K562 (cell line): ENCODE data around the gene OR8B8. TPM values are rescaled to one million over a fixed set of nuclear protein-coding genes. Genes with fewer than 3 reads are reported as not detected.

Experiments used
- polyA plus RNA-seq, 8 experiments: library from polyadenylated mRNA; depleted of rRNA in 4 of 8; stranded (reverse) in 5 of 8; unstranded in 3 of 8; fragments of >200 nt; fragmentation: Nextera tagmentation in 2 of 8; fragmentation: Illumina TruSeq in 1 of 8; extraction: Ambion mirVana in 2 of 8; extraction: Trizol in 1 of 8; gene quantifications; 2 replicates each; pipeline versions ENCODE4 v1.2.1 to v1.2.3, GENCODE V29; 2011 to 2014; ENCODE audit warnings: inconsistent platforms in 1 of 8, missing spikeins in 1 of 8
- total RNA-seq, 7 experiments: library from RNA; depleted of rRNA in 6 of 7; stranded (reverse); fragments of >200 nt in 6 of 7; fragmentation: Illumina TruSeq in 2 of 7; extraction: Trizol in 2 of 7; gene quantifications; 2 replicates each; pipeline versions ENCODE4 v1.2.1 to v1.2.3, GENCODE V29; 2011 to 2021; ENCODE audit warnings: low replicate concordance in 1 of 7

The OR8B8 gene
- total and polyA plus RNA-seq, 9 of the 15 experiments (the other 6 are each of a cell fraction or from before 2014, with no cell fraction given) = 0.18 TPM; not detected in 8

Other genes with a start within 250 kb of the OR8B8 start
Only the 7 nearest of the 13 such genes appear.
- gene OR8D1, start 131.7 kb downstream of the OR8B8 start, total RNA-seq (2014; rRNA removed) = not detected in 2 replicates
- gene OR8D1, start 131.7 kb downstream of the OR8B8 start, total RNA-seq (2014; rRNA removed; fragmentation: Illumina TruSeq; extraction: Trizol) = not detected in 2 replicates
- gene OR8D1, start 131.7 kb downstream of the OR8B8 start, total RNA-seq (2015; rRNA removed; fragmentation: Illumina TruSeq; extraction: Trizol) = not detected in 2 replicates
- not detected in 2 replicates for gene OR8D1, start 131.7 kb downstream of the OR8B8 start, total RNA-seq (2021)
- gene OR8D1, start 131.7 kb downstream of the OR8B8 start, polyA plus RNA-seq (2011; rRNA removed) = not detected in 2 replicates
- not detected in 2 replicates for gene OR8D1, start 131.7 kb downstream of the OR8B8 start, polyA plus RNA-seq (2014; fragmentation: Illumina TruSeq; extraction: Trizol)
- gene OR8D1, start 131.7 kb downstream of the OR8B8 start, polyA plus RNA-seq (2014; fragmentation: Nextera tagmentation; extraction: Ambion mirVana) = under 1 TPM; 0.08 to 0.55 TPM
- not detected in 2 replicates for gene OR8D1, start 131.7 kb downstream of the OR8B8 start, polyA plus RNA-seq (2014; rRNA removed)
- gene OR8D2, start 125.5 kb downstream of the OR8B8 start, total RNA-seq (2014; rRNA removed) = not detected in 2 replicates
- gene OR8D2, start 125.5 kb downstream of the OR8B8 start, total RNA-seq (2014; rRNA removed; fragmentation: Illumina TruSeq; extraction: Trizol) = not detected in 2 replicates
- not detected in 2 replicates for gene OR8D2, start 125.5 kb downstream of the OR8B8 start, total RNA-seq (2015; rRNA removed; fragmentation: Illumina TruSeq; extraction: Trizol)
- gene OR8D2, start 125.5 kb downstream of the OR8B8 start, total RNA-seq (2021) = not detected in 2 replicates
- not detected in 2 replicates for gene OR8D2, start 125.5 kb downstream of the OR8B8 start, polyA plus RNA-seq (2011; rRNA removed)
- gene OR8D2, start 125.5 kb downstream of the OR8B8 start, polyA plus RNA-seq (2014; fragmentation: Illumina TruSeq; extraction: Trizol) = not detected in 2 replicates
- gene OR8D2, start 125.5 kb downstream of the OR8B8 start, polyA plus RNA-seq (2014; fragmentation: Nextera tagmentation; extraction: Ambion mirVana) = under 1 TPM; 0.06 to 0.21 TPM
- gene OR8D2, start 125.5 kb downstream of the OR8B8 start, polyA plus RNA-seq (2014; rRNA removed) = not detected in 2 replicates
- gene OR8B2, start 61.2 kb downstream of the OR8B8 start, total RNA-seq (2014; rRNA removed) = not detected in 2 replicates
- not detected in 2 replicates for gene OR8B2, start 61.2 kb downstream of the OR8B8 start, total RNA-seq (2014; rRNA removed; fragmentation: Illumina TruSeq; extraction: Trizol)
- gene OR8B2, start 61.2 kb downstream of the OR8B8 start, total RNA-seq (2015; rRNA removed; fragmentation: Illumina TruSeq; extraction: Trizol) = not detected in 2 replicates
- gene OR8B2, start 61.2 kb downstream of the OR8B8 start, total RNA-seq (2021) = not detected in 2 replicates
- gene OR8B2, start 61.2 kb downstream of the OR8B8 start, polyA plus RNA-seq (2011; rRNA removed) = not detected in 2 replicates
- gene OR8B2, start 61.2 kb downstream of the OR8B8 start, polyA plus RNA-seq (2014; fragmentation: Illumina TruSeq; extraction: Trizol) = not detected in 2 replicates
- under 1 TPM in 1 of 2 experiments, not detected in 1; 0.56 TPM for gene OR8B2, start 61.2 kb downstream of the OR8B8 start, polyA plus RNA-seq (2014; fragmentation: Nextera tagmentation; extraction: Ambion mirVana)
- gene OR8B2, start 61.2 kb downstream of the OR8B8 start, polyA plus RNA-seq (2014; rRNA removed) = not detected in 2 replicates
- gene OR8B3, start 46.7 kb downstream of the OR8B8 start, total RNA-seq (2014; rRNA removed) = not detected in 2 replicates
- not detected in 2 replicates for gene OR8B3, start 46.7 kb downstream of the OR8B8 start, total RNA-seq (2014; rRNA removed; fragmentation: Illumina TruSeq; extraction: Trizol)
- gene OR8B3, start 46.7 kb downstream of the OR8B8 start, total RNA-seq (2015; rRNA removed; fragmentation: Illumina TruSeq; extraction: Trizol) = not detected in 2 replicates
- not detected in 2 replicates for gene OR8B3, start 46.7 kb downstream of the OR8B8 start, total RNA-seq (2021)
- not detected in 2 replicates for gene OR8B3, start 46.7 kb downstream of the OR8B8 start, polyA plus RNA-seq (2011; rRNA removed)
- not detected in 2 replicates for gene OR8B3, start 46.7 kb downstream of the OR8B8 start, polyA plus RNA-seq (2014; fragmentation: Illumina TruSeq; extraction: Trizol)
- gene OR8B3, start 46.7 kb downstream of the OR8B8 start, polyA plus RNA-seq (2014; fragmentation: Nextera tagmentation; extraction: Ambion mirVana) = under 1 TPM in 1 of 2 experiments, not detected in 1; 0.13 TPM
- gene OR8B3, start 46.7 kb downstream of the OR8B8 start, polyA plus RNA-seq (2014; rRNA removed) = not detected in 2 replicates
- not detected in 2 replicates for gene OR8B4, start 20.8 kb downstream of the OR8B8 start, total RNA-seq (2014; rRNA removed)
- not detected in 2 replicates for gene OR8B4, start 20.8 kb downstream of the OR8B8 start, total RNA-seq (2014; rRNA removed; fragmentation: Illumina TruSeq; extraction: Trizol)
- not detected in 2 replicates for gene OR8B4, start 20.8 kb downstream of the OR8B8 start, total RNA-seq (2015; rRNA removed; fragmentation: Illumina TruSeq; extraction: Trizol)
- not detected in 2 replicates for gene OR8B4, start 20.8 kb downstream of the OR8B8 start, total RNA-seq (2021)
- not detected in 2 replicates for gene OR8B4, start 20.8 kb downstream of the OR8B8 start, polyA plus RNA-seq (2011; rRNA removed)
- gene OR8B4, start 20.8 kb downstream of the OR8B8 start, polyA plus RNA-seq (2014; fragmentation: Illumina TruSeq; extraction: Trizol) = not detected in 2 replicates
- gene OR8B4, start 20.8 kb downstream of the OR8B8 start, polyA plus RNA-seq (2014; fragmentation: Nextera tagmentation; extraction: Ambion mirVana) = not detected
- not detected in 2 replicates for gene OR8B4, start 20.8 kb downstream of the OR8B8 start, polyA plus RNA-seq (2014; rRNA removed)
- not detected in 2 replicates for gene OR8B12, start 98.0 kb upstream of the OR8B8 start, total RNA-seq (2014; rRNA removed)
- gene OR8B12, start 98.0 kb upstream of the OR8B8 start, total RNA-seq (2014; rRNA removed; fragmentation: Illumina TruSeq; extraction: Trizol) = not detected in 2 replicates
- gene OR8B12, start 98.0 kb upstream of the OR8B8 start, total RNA-seq (2015; rRNA removed; fragmentation: Illumina TruSeq; extraction: Trizol) = not detected in 2 replicates
- gene OR8B12, start 98.0 kb upstream of the OR8B8 start, total RNA-seq (2021) = not detected in 2 replicates
- gene OR8B12, start 98.0 kb upstream of the OR8B8 start, polyA plus RNA-seq (2011; rRNA removed) = not detected in 2 replicates
- gene OR8B12, start 98.0 kb upstream of the OR8B8 start, polyA plus RNA-seq (2014; fragmentation: Illumina TruSeq; extraction: Trizol) = not detected in 2 replicates
- under 1 TPM in 1 of 2 experiments, not detected in 1; 0.06 TPM for gene OR8B12, start 98.0 kb upstream of the OR8B8 start, polyA plus RNA-seq (2014; fragmentation: Nextera tagmentation; extraction: Ambion mirVana)
- gene OR8B12, start 98.0 kb upstream of the OR8B8 start, polyA plus RNA-seq (2014; rRNA removed) = not detected in 2 replicates
- gene OR8A1, start 124.3 kb upstream of the OR8B8 start, total RNA-seq (2014; rRNA removed) = 0.27 and 0.33 TPM in 2 replicates
- gene OR8A1, start 124.3 kb upstream of the OR8B8 start, total RNA-seq (2014; rRNA removed; fragmentation: Illumina TruSeq; extraction: Trizol) = 1.5 and 2.0 TPM in 2 replicates
- 2.3 and 2.7 TPM in 2 replicates for gene OR8A1, start 124.3 kb upstream of the OR8B8 start, total RNA-seq (2015; rRNA removed; fragmentation: Illumina TruSeq; extraction: Trizol)
- 1.4 and 1.7 TPM in 2 replicates for gene OR8A1, start 124.3 kb upstream of the OR8B8 start, total RNA-seq (2021)
- gene OR8A1, start 124.3 kb upstream of the OR8B8 start, polyA plus RNA-seq (2011; rRNA removed) = 1.5 and 2.6 TPM in 2 replicates
- gene OR8A1, start 124.3 kb upstream of the OR8B8 start, polyA plus RNA-seq (2014; fragmentation: Illumina TruSeq; extraction: Trizol) = 1.4 and 1.9 TPM in 2 replicates
- gene OR8A1, start 124.3 kb upstream of the OR8B8 start, polyA plus RNA-seq (2014; fragmentation: Nextera tagmentation; extraction: Ambion mirVana) = under 1 TPM; 0.48 to 0.63 TPM
- gene OR8A1, start 124.3 kb upstream of the OR8B8 start, polyA plus RNA-seq (2014; rRNA removed) = 0.46 and 1.0 TPM in 2 replicates